Stomach smooth muscle (tissue), 2 donors: ENCODE measurements around the gene JPT2.
"Not testable (repeated sequence)": the region's sequence is repeated elsewhere in the genome, so short reads cannot be mapped to it uniquely, and the experiment has no call there.

Experiments used
- H3K27ac ChIP-seq: one replicate; pipeline ENCODE4 v1.7.0; 2013; ENCODE audit warnings: mild to moderate bottlenecking, low read length, inconsistent platforms
- H3K27me3 ChIP-seq, 2 donors: one replicate each; pipeline ENCODE4 v1.7.0; 2013; ENCODE audit warnings: low read length in 2 of 2; ENCODE audit not compliant: insufficient read depth in 2 of 2, control insufficient read depth in 1 of 2
- H3K36me3 ChIP-seq, 2 donors: one replicate each; pipeline ENCODE4 v1.7.0; 2013; ENCODE audit warnings: low read length in 2 of 2; ENCODE audit not compliant: control insufficient read depth in 2 of 2, insufficient read depth in 2 of 2
- H3K4me1 ChIP-seq: one replicate; pipeline ENCODE4 v1.7.0; 2013; ENCODE audit warnings: low read length; ENCODE audit not compliant: control insufficient read depth, insufficient read depth
- H3K4me3 ChIP-seq, 2 donors: one replicate each; pipeline ENCODE4 v1.7.0; 2013; ENCODE audit warnings: low read length in 2 of 2
- H3K9ac ChIP-seq, 2 donors: one replicate each; pipeline ENCODE4 v1.7.0; 2013; ENCODE audit warnings: low read length in 2 of 2, mild to moderate bottlenecking in 1 of 2
- H3K9me3 ChIP-seq, 2 donors: one replicate each; pipeline ENCODE4 v1.7.0; 2013; ENCODE audit warnings: low read length in 2 of 2; ENCODE audit not compliant: control insufficient read depth in 2 of 2
- donor health status: healthy.
- donor health status: Pancreatic carcinoma.

The JPT2 gene

DNA sequence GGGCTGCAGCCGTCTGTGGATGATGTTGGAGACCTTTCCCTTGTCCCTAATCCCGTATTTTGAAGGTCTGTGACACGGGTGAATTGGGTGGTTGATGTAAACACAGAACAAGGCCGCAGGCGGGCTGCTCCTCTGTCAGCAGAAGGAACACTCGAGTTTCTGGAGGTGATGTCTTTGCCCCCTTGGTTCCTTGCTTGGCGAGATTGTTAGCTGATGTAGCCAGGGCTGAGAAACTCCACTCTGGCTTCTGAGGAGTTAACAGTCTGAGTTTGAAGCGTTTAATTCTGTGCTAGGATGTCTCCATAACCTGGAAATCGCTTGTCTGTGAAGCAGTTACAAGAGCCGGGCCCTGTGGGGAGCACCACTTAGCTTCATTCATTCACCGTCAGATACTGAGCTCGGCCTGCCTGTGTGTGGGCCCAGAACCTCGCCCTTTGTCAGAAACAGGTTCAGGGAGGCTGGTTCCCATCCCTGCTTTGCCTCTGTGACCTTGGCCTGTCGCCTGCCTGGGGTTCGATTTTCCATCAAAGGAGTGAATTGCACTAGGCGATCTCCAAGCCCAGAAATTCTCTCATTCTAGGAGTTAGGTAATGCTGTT is 29.2 kb downstream of the JPT2 start:
- Histone ChIP-seq H3K36me3 (peaks cover 0 to 2% of the 10 kb centered on the region in 2 donors), H3K4me3 (peak overlapping the region; percentile 59 to 98), H3K9me3 (no peaks in the 10 kb centered on the region), H3K4me1 (peaks cover 27% of the 10 kb centered on the region), H3K27ac (peak overlapping the region; percentile 46), H3K9ac (peak overlapping the region; percentile 78 to 96), H3K27me3 (no peaks in the 10 kb centered on the region)

- no peak overlapping the region for H3K27ac ChIP-seq
- no peaks in the 10 kb centered on the region for H3K9me3 ChIP-seq
- peak overlapping the region in 1 of 2 donors; percentile 96 for H3K9ac ChIP-seq
- peaks cover 27% of the 10 kb centered on the region for H3K4me1 ChIP-seq
- H3K4me3 ChIP-seq: peak overlapping the region; percentile 59 to 98
- no peaks in the 10 kb centered on the region for H3K36me3 ChIP-seq
- no peaks in the 10 kb centered on the region for H3K27me3 ChIP-seq
These were observed 30.1 kb downstream of the JPT2 start for GRCh38 chr16:1708083-1708767.

DNA sequence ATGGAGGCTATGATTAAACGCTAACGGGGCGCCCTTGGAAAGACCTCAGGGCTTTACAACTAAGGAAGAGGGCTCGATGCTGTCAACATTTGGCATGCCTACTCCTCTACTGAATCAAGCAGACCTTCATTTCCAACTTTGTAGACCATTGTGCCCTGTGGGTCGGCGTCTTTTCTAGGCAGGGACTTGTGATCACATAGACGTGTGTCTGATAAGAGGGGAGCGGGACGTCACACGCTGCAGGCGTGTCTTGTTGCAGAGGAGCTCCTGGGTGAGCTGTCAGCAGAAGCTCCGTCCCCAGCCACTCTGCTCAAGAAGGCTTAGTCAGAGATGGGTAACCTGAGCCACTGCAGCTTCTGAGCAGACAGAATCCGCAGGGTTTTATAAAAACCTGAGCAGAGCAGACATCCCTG is 30.7 kb downstream of the JPT2 start:
- H3K27me3 ChIP-seq: no peaks in the 10 kb centered on the region
- no peak overlapping the region for H3K27ac ChIP-seq
- no peak overlapping the region for H3K4me3 ChIP-seq
- H3K9me3 ChIP-seq: no peaks in the 10 kb centered on the region
- H3K4me1 ChIP-seq: peaks cover 27% of the 10 kb centered on the region
- H3K36me3 ChIP-seq: no peaks in the 10 kb centered on the region
- no peak overlapping the region for H3K9ac ChIP-seq

DNA sequence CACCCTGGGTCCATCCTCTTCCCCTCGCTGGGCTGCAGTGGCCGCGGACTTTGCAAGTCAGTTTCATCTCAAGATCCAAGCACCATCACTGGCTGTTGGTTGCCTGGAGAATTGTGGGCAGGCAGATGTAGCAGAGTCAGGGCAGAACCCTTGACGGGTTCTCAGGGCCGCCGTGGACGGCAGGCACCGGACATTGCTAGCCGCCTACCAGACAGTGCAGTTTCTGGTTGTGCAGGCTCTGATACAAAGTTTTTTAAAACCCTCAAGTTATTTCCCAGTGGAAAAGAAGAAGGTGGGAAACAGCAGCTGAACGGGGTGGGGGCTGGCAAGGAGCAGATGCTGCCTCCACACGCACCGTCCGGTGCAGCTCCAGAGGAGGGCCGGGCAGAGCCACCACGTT is 31.3 kb downstream of the JPT2 start:
- Histone ChIP-seq H3K9ac (no peak overlapping the region), H3K27ac (no peak overlapping the region), H3K36me3 (no peaks in the 10 kb centered on the region), H3K9me3 (no peaks in the 10 kb centered on the region), H3K4me3 (no peak overlapping the region), H3K27me3 (no peaks in the 10 kb centered on the region), H3K4me1 (peaks cover 27% of the 10 kb centered on the region)

DNA sequence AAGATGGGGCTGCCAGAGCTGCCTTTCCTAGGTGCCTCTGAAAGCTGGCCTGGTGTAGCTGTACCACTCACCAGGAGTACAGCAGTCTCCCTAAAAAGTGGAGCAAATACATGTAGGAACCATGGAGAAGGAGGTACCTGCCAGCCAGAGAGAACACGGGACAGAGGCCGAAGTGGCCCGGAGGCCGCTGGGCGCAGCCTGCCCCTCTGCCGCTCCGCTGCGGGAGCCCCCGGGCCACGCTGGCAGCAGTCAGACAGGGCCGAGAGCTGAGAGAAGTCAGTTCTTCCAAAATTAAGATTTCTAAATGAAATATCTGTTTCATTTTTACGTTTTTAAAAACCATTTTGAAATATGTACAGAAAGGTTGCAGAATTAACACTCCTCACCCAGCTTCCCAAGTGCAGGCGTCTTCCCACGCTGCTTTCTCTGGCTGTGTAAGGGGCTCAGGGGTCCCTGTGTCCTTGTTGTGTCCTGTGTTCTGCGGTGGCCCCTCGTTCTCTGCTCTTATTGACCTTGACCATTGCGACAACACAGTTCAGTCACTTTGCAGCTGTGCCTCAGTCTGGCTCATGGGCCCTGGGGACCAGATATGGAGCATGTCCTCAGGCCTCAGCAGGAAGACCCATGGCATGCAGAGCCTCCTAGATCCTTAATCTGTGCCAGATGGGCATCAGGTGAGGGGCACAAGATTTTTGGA is 32.9 kb downstream of the JPT2 start:
- H3K36me3 ChIP-seq: no peaks in the 10 kb centered on the region
- H3K9ac ChIP-seq: peak overlapping the region in 1 of 2 donors; percentile 5
- no peak overlapping the region for H3K27ac ChIP-seq
- H3K27me3 ChIP-seq: no peaks in the 10 kb centered on the region
- H3K4me1 ChIP-seq: peaks cover 24% of the 10 kb centered on the region
- H3K9me3 ChIP-seq: no peaks in the 10 kb centered on the region
- H3K4me3 ChIP-seq: no peak overlapping the region

GRCh38 chr16:1712791-1713261 is 34.7 kb downstream of the JPT2 start:
- no peak overlapping the region for H3K9ac ChIP-seq
- no peaks in the 10 kb centered on the region for H3K36me3 ChIP-seq
- H3K9me3 ChIP-seq: no peaks in the 10 kb centered on the region
- no peak overlapping the region for H3K27ac ChIP-seq
- H3K4me1 ChIP-seq: peaks cover 14% of the 10 kb centered on the region
- H3K4me3 ChIP-seq: no peak overlapping the region
- H3K27me3 ChIP-seq: no peaks in the 10 kb centered on the region

GRCh38 chr16:1713331-1713730 is 35.3 kb downstream of the JPT2 start:
- Histone ChIP-seq H3K27me3 (no peaks in the 10 kb centered on the region), H3K36me3 (no peaks in the 10 kb centered on the region), H3K9me3 (no peaks in the 10 kb centered on the region), H3K4me1 (peaks cover 9% of the 10 kb centered on the region), H3K9ac (no peak overlapping the region), H3K27ac (no peak overlapping the region), H3K4me3 (no peak overlapping the region)

DNA sequence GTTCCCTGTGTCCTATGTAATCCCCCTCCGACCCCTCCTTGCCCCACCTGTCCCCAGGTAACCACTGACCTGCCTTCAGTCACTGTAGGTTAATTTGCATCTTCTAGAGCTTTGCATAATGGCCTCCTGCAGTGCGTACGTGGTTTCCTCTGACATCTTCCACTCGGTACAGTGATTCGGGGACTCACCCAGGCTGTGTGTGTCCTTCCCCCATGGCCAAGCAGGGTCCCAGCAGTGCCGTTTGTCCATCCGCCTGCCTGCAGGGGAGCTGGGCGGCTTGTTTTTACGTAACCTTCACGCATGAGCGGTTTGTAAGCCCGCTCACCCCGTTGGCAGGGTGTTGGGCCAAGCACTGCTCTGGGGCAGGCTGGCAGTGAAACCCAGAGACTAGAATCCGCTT is 35.9 kb downstream of the JPT2 start:
- Histone ChIP-seq H3K27me3 (no peaks in the 10 kb centered on the region), H3K9ac (no peak overlapping the region), H3K4me3 (no peak overlapping the region), H3K27ac (no peak overlapping the region), H3K4me1 (peaks cover 3% of the 10 kb centered on the region), H3K9me3 (no peaks in the 10 kb centered on the region), H3K36me3 (no peaks in the 10 kb centered on the region)

- no peak overlapping the region for H3K27ac ChIP-seq
- H3K27me3 ChIP-seq: no peaks in the 10 kb centered on the region
- no peaks in the 10 kb centered on the region for H3K36me3 ChIP-seq
- no peaks in the 10 kb centered on the region for H3K4me1 ChIP-seq
- H3K9ac ChIP-seq: no peak overlapping the region
- no peak overlapping the region for H3K4me3 ChIP-seq
- H3K9me3 ChIP-seq: no peaks in the 10 kb centered on the region
These were observed 37.1 kb downstream of the JPT2 start for GRCh38 chr16:1715220-1715619.

DNA sequence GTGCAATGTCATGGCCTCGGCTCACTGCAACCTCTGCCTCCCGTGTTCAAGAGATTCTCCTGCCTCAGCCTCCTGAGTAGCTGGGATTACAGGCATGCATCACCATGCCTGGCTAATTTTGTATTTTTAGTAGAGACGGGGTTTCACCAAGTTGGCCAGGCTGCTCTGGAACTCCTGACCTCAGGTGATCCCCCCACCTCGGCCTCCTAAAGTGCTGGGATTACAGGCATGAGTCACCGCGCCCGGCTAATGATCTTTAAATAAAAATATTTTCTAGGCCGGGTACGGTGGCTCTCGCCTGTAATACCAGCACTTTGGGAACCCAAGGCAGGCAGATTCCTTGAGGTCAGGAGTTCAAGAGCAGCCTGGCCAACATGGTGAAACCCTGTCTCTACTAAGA is 40.2 kb downstream of the JPT2 start:
- H3K9me3 ChIP-seq, H3K27ac ChIP-seq: not testable (repeated sequence)

More for the DNA sequence above, 40.2 kb downstream of the JPT2 start:
- not testable (repeated sequence) for H3K4me1 ChIP-seq, H3K4me3 ChIP-seq, H3K27me3 ChIP-seq, H3K36me3 ChIP-seq, H3K9ac ChIP-seq
